ENCODE data around the gene CCDC106. TPM values are rescaled to one million over a fixed set of nuclear protein-coding genes. Genes with fewer than 3 reads are reported as not detected.

CCDC106 gene
- total and polyA plus RNA-seq, 7 experiments from 2014 or later, result 2.1 to 9.6 (median 3.7) TPM

- Histone ChIP-seq H3K9me3 (ENCODE audit: control insufficient read depth in 2 of 3, low read length in 3 of 3) (no peaks in the 10 kb centered on the region), H3K36me3 (ENCODE audit: control insufficient read depth in 2 of 3, insufficient read depth in 3 of 3, low read length in 3 of 3) (peaks cover 0 to 55% (median 3%) of the 10 kb centered on the region in 3 experiments), H3K4me3 (ENCODE audit: low read length) (no peak overlapping the region), H3K4me1 (ENCODE audit: control insufficient read depth in 2 of 2, insufficient read depth in 2 of 2, low read length in 2 of 2) (no peaks in the 10 kb centered on the region), H3K27me3 (ENCODE audit: control insufficient read depth in 2 of 2, insufficient read depth in 2 of 2, low read length in 2 of 2) (no peaks in the 10 kb centered on the region), H3K27ac (ENCODE audit: low read depth, low read length) (no peak overlapping the region)
- ATAC-seq (peak; percentile 46), DNase-seq (no peak)
- no peaks in the 10 kb centered on the region for H3K27me3 Mint-ChIP-seq
- intact Hi-C loops (cut with micrococcal nuclease), result no loop called here
- H3K27ac Mint-ChIP-seq, result peak overlapping the region in 6 of 9 donors; percentile 11 to 62 (median 27)
- H3K4me1 Mint-ChIP-seq, result peaks cover 24 to 50% (median 42%) of the 10 kb centered on the region in 7 donors
- peaks cover 0 to 25% (median 8%) of the 10 kb centered on the region in 5 donors for H3K36me3 Mint-ChIP-seq
- H3K9me3 Mint-ChIP-seq, result no peaks in the 10 kb centered on the region
- no peak overlapping the region for H3K4me3 Mint-ChIP-seq
- ChIA-PET CTCF (no interaction called here), POLR2A (interaction anchor here (0.7 kb wide), 1 partner anchor 12 kb away, joined by 3 read pairs; the partner anchor contains the start of gene ZNF524)
These were observed 35.9 kb upstream of the CCDC106 start for GRCh38 chr19:55611983-55612645.

GRCh38 chr19:55613396-55613795, 34.6 kb upstream of the CCDC106 start:
- no peak for ATAC-seq
- no peaks in the 10 kb centered on the region for H3K9me3 Mint-ChIP-seq
- CTCF ChIA-PET, result no interaction called here
- H3K9me3 ChIP-seq (ENCODE audit: control insufficient read depth in 2 of 3, low read length in 3 of 3), result no peaks in the 10 kb centered on the region
- H3K4me3 Mint-ChIP-seq, result no peak overlapping the region
- no peaks in the 10 kb centered on the region for H3K4me1 ChIP-seq (ENCODE audit: control insufficient read depth in 2 of 2, insufficient read depth in 2 of 2, low read length in 2 of 2)
- H3K27me3 ChIP-seq (ENCODE audit: control insufficient read depth in 2 of 2, insufficient read depth in 2 of 2, low read length in 2 of 2), result no peaks in the 10 kb centered on the region
- peaks cover 0 to 23% (median 6%) of the 10 kb centered on the region in 5 donors for H3K36me3 Mint-ChIP-seq
- H3K4me3 ChIP-seq (ENCODE audit: low read length), result no peak overlapping the region
- peaks cover 18 to 38% (median 33%) of the 10 kb centered on the region in 7 donors for H3K4me1 Mint-ChIP-seq
- POLR2A ChIA-PET, result no interaction called here
- intact Hi-C loops (cut with micrococcal nuclease), result no loop called here
- H3K27me3 Mint-ChIP-seq, result no peaks in the 10 kb centered on the region
- no peak for DNase-seq
- H3K36me3 ChIP-seq (ENCODE audit: control insufficient read depth in 2 of 3, insufficient read depth in 3 of 3, low read length in 3 of 3), result peaks cover 0 to 61% (median 7%) of the 10 kb centered on the region in 3 experiments
- H3K27ac Mint-ChIP-seq, result peak overlapping the region in 1 of 9 donors; percentile 65
- no peak overlapping the region for H3K27ac ChIP-seq (ENCODE audit: low read depth, low read length)

GRCh38 chr19:55613930-55614710, 33.9 kb upstream of the CCDC106 start:
- no peak for DNase-seq
- ATAC-seq, result no peak
- Mint-ChIP-seq H3K9me3 (no peaks in the 10 kb centered on the region), H3K4me1 (peaks cover 14 to 35% (median 28%) of the 10 kb centered on the region in 7 donors), H3K27me3 (no peaks in the 10 kb centered on the region), H3K27ac (no peak overlapping the region), H3K36me3 (peaks cover 0 to 19% (median 6%) of the 10 kb centered on the region in 5 donors), H3K4me3 (no peak overlapping the region)
- Histone ChIP-seq H3K36me3 (ENCODE audit: control insufficient read depth in 2 of 3, insufficient read depth in 3 of 3, low read length in 3 of 3) (peaks cover 0 to 56% (median 7%) of the 10 kb centered on the region in 3 experiments), H3K4me3 (ENCODE audit: low read length) (no peak overlapping the region), H3K27ac (ENCODE audit: low read depth, low read length) (no peak overlapping the region), H3K4me1 (ENCODE audit: control insufficient read depth in 2 of 2, insufficient read depth in 2 of 2, low read length in 2 of 2) (no peaks in the 10 kb centered on the region), H3K27me3 (ENCODE audit: control insufficient read depth in 2 of 2, insufficient read depth in 2 of 2, low read length in 2 of 2) (no peaks in the 10 kb centered on the region), H3K9me3 (ENCODE audit: control insufficient read depth in 2 of 3, low read length in 3 of 3) (no peaks in the 10 kb centered on the region)
- ChIA-PET POLR2A (no interaction called here), CTCF (no interaction called here)
- intact Hi-C loops (cut with micrococcal nuclease), result no loop called here

GRCh38 chr19:55614711-55615542, 33.1 kb upstream of the CCDC106 start:
- no peaks in the 10 kb centered on the region for H3K4me1 ChIP-seq (ENCODE audit: control insufficient read depth in 2 of 2, insufficient read depth in 2 of 2, low read length in 2 of 2)
- H3K27ac ChIP-seq (ENCODE audit: low read depth, low read length), result no peak overlapping the region
- Mint-ChIP-seq H3K36me3 (peaks cover 0 to 13% (median 1%) of the 10 kb centered on the region in 5 donors), H3K4me1 (peaks cover 12 to 33% (median 27%) of the 10 kb centered on the region in 7 donors), H3K27ac (no peak overlapping the region), H3K4me3 (no peak overlapping the region), H3K9me3 (no peaks in the 10 kb centered on the region), H3K27me3 (no peaks in the 10 kb centered on the region)
- POLR2A ChIA-PET, result no interaction called here
- no peak for DNase-seq
- CTCF ChIA-PET, result no interaction called here
- no peaks in the 10 kb centered on the region for H3K27me3 ChIP-seq (ENCODE audit: control insufficient read depth in 2 of 2, insufficient read depth in 2 of 2, low read length in 2 of 2)
- no peak for ATAC-seq
- no peak overlapping the region for H3K4me3 ChIP-seq (ENCODE audit: low read length)
- peaks cover 0 to 48% (median 7%) of the 10 kb centered on the region in 3 experiments for H3K36me3 ChIP-seq (ENCODE audit: control insufficient read depth in 2 of 3, insufficient read depth in 3 of 3, low read length in 3 of 3)
- H3K9me3 ChIP-seq (ENCODE audit: control insufficient read depth in 2 of 3, low read length in 3 of 3), result no peaks in the 10 kb centered on the region
- intact Hi-C loops (cut with micrococcal nuclease), result no loop called here

GRCh38 chr19:55615543-55616394, 32.2 kb upstream of the CCDC106 start:
- Mint-ChIP-seq H3K36me3 (peaks cover 0 to 13% (median 8%) of the 10 kb centered on the region in 5 donors), H3K27ac (no peak overlapping the region), H3K4me1 (peaks cover 13 to 35% (median 31%) of the 10 kb centered on the region in 7 donors), H3K4me3 (no peak overlapping the region), H3K9me3 (no peaks in the 10 kb centered on the region), H3K27me3 (no peaks in the 10 kb centered on the region)
- DNase-seq (no peak), ATAC-seq (no peak)
- Histone ChIP-seq H3K9me3 (ENCODE audit: control insufficient read depth in 2 of 3, low read length in 3 of 3) (no peaks in the 10 kb centered on the region), H3K4me1 (ENCODE audit: control insufficient read depth in 2 of 2, insufficient read depth in 2 of 2, low read length in 2 of 2) (peaks cover 0 to 7% of the 10 kb centered on the region in 2 donors), H3K27me3 (ENCODE audit: control insufficient read depth in 2 of 2, insufficient read depth in 2 of 2, low read length in 2 of 2) (no peaks in the 10 kb centered on the region), H3K4me3 (ENCODE audit: low read length) (no peak overlapping the region), H3K36me3 (ENCODE audit: control insufficient read depth in 2 of 3, insufficient read depth in 3 of 3, low read length in 3 of 3) (peaks cover 0 to 42% (median 7%) of the 10 kb centered on the region in 3 experiments), H3K27ac (ENCODE audit: low read depth, low read length) (no peak overlapping the region)
- intact Hi-C loops (cut with micrococcal nuclease), result no loop called here
- CTCF ChIA-PET, result no interaction called here
- POLR2A ChIA-PET, result no interaction called here

- peaks cover 10 to 35% (median 31%) of the 10 kb centered on the region in 7 donors for H3K4me1 Mint-ChIP-seq
- intact Hi-C loops (cut with micrococcal nuclease), result no loop called here
- Histone ChIP-seq H3K4me3 (ENCODE audit: low read length) (no peak overlapping the region), H3K27me3 (ENCODE audit: control insufficient read depth in 2 of 2, insufficient read depth in 2 of 2, low read length in 2 of 2) (no peaks in the 10 kb centered on the region), H3K9me3 (ENCODE audit: control insufficient read depth in 2 of 3, low read length in 3 of 3) (no peaks in the 10 kb centered on the region), H3K36me3 (ENCODE audit: control insufficient read depth in 2 of 3, insufficient read depth in 3 of 3, low read length in 3 of 3) (peaks cover 0 to 43% (median 7%) of the 10 kb centered on the region in 3 experiments), H3K4me1 (ENCODE audit: control insufficient read depth in 2 of 2, insufficient read depth in 2 of 2, low read length in 2 of 2) (peaks cover 0 to 14% of the 10 kb centered on the region in 2 donors), H3K27ac (ENCODE audit: low read depth, low read length) (no peak overlapping the region)
- ChIA-PET POLR2A (no interaction called here), CTCF (no interaction called here)
- H3K9me3 Mint-ChIP-seq, result no peaks in the 10 kb centered on the region
- peak overlapping the region in 1 of 9 donors; percentile 19 for H3K27ac Mint-ChIP-seq
- no peak for ATAC-seq
- DNase-seq, result no peak
- no peaks in the 10 kb centered on the region for H3K27me3 Mint-ChIP-seq
- no peak overlapping the region for H3K4me3 Mint-ChIP-seq
- H3K36me3 Mint-ChIP-seq, result peaks cover 0 to 13% (median 10%) of the 10 kb centered on the region in 5 donors
These were observed 31.6 kb upstream of the CCDC106 start for GRCh38 chr19:55616395-55616875.

All from naive thymus-derived CD4-positive, alpha-beta T cell (primary cell).